NCI-H1436 (cell line): ENCODE measurements around the gene GDPD5.
A peak's percentile ranks its signal among the peaks of the same experiment; 100 is the strongest.

ENCODE experiments used
- DNase-seq: peaks from one replicate; lab custom pipeline; 2025; lab: John Stamatoyannopoulos, UW

GDPD5 gene

GRCh38 chr11:75471176-75471973, 54.4 kb downstream of the GDPD5 start:
- no peak for DNase-seq

GRCh38 chr11:75470476-75471080, 55.2 kb downstream of the GDPD5 start:
- DNase-seq: no peak

- DNase-seq: peak; percentile 77
These were observed 55.8 kb downstream of the GDPD5 start for GRCh38 chr11:75469785-75470405.

- DNase-seq: no peak
These were observed 57.0 kb downstream of the GDPD5 start for GRCh38 chr11:75468534-75469340.

GRCh38 chr11:75467881-75468280, 57.9 kb downstream of the GDPD5 start:
- DNase-seq: no peak

- DNase-seq: no peak
These were observed 58.4 kb downstream of the GDPD5 start for GRCh38 chr11:75467311-75467710.

GRCh38 chr11:75465701-75466531, 59.8 kb downstream of the GDPD5 start:
- DNase-seq: no peak

- no peak for DNase-seq
These were observed 62.5 kb downstream of the GDPD5 start for GRCh38 chr11:75463106-75463774.

GRCh38 chr11:75462117-75462653, 63.6 kb downstream of the GDPD5 start:
- no peak for DNase-seq

- no peak for DNase-seq
These were observed 64.6 kb downstream of the GDPD5 start for GRCh38 chr11:75461151-75461550.

GRCh38 chr11:75456596-75457183, 69.1 kb downstream of the GDPD5 start:
- DNase-seq: no peak

GRCh38 chr11:75454987-75455386, 70.8 kb downstream of the GDPD5 start:
- no peak for DNase-seq

- no peak for DNase-seq
These were observed 71.7 kb downstream of the GDPD5 start for GRCh38 chr11:75453916-75454655.

- no peak for DNase-seq
These were observed 74.6 kb downstream of the GDPD5 start for GRCh38 chr11:75450826-75451821.

GRCh38 chr11:75450236-75450635, 75.5 kb downstream of the GDPD5 start:
- no peak for DNase-seq

GRCh38 chr11:75449776-75450175, 76.0 kb downstream of the GDPD5 start:
- DNase-seq: no peak

- DNase-seq: no peak
These were observed 76.5 kb downstream of the GDPD5 start for GRCh38 chr11:75449271-75449670.

- no peak for DNase-seq
These were observed 78.3 kb downstream of the GDPD5 start for GRCh38 chr11:75447415-75447814.
